Activated CD4-positive, alpha-beta T cell treated with anti-CD3 and anti-CD28 coated beads, Interleukin-2, amount 50 U/mL, for 48 hours (primary cell): ENCODE measurements around the gene TARDBP.
"Not testable (repeated sequence)": the region's sequence is repeated elsewhere in the genome, so short reads cannot be mapped to it uniquely, and the experiment has no call there.

Experiments
- DNase-seq, 2 experiments: peaks; one replicate each; pipeline ENCODE4 v3.0.0-alpha.2; 2020

TARDBP gene

DNA sequence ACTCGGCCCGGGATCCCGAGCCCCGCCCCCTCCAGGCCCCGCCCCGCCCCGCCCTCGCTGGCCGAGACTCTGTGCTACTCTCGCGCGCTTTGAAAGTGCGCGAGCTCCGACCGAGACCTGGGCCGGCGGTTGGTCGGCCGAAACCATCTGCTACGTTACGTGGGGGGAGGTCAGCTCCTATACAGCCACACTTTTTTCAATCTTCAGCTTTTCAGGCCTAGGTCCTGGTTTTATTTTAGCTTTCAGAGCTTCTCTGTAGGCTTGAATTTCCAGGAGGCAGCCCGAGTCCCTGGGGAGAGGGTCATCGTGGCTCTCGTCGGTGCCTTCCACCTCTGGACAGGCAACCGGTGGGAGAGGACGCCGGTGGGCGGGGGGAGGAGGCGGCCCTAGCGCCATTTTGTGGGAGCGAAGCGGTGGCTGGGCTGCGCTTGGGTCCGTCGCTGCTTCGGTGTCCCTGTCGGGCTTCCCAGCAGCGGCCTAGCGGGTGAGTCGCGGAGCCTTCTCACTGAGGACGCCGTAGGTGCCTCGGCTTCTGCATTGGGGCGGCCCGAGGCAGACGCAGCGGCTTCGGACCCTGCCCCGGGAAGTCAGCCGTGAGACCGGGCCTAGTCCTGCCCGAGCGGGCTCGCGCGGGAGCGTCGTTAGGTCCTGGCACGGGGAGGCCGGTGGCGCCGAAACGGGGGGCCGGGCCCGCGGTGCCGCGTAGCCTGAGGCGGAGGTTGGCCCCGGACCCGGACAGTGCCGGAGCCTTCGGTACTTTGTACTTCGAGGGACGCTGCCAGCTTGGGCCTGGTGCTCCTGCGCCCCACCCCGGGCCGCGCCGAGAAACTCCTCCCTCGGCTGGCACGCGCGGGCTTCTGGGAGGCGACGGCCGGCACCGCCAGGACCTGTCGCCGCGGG, at the start of gene TARDBP:
Gene TARDBP, plus strand, starts transcription at position 395 of the 900 bp plus-strand sequence. CDS start 1,074 bp downstream, outside the sequence.
- DNase-seq, result peak; percentile 92

GRCh38 chr1:10965546-10966226, 46.8 kb upstream of the TARDBP start:
- DNase-seq, result peak in 1 of 2 experiments; percentile 24

DNA sequence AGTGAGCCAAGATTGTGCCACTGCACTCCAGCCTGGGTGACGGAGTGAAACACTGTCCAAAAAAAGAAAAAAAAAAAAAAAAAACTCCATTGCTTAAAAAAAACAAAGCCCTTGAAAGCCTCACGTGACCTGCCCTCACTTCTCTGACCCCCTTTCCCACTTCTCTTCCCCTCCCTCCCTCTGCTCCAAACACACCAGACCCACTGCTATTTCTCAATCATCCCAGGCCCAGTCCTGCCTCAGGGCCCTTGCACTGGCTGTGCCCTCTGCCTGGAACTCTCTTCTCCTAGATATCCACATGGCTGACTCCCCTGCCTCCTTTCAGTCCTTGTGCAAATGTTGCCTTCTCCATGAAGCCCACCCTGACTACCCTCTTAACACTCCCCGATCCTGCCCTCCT, 45.4 kb upstream of the TARDBP start:
- no peak for DNase-seq

DNA sequence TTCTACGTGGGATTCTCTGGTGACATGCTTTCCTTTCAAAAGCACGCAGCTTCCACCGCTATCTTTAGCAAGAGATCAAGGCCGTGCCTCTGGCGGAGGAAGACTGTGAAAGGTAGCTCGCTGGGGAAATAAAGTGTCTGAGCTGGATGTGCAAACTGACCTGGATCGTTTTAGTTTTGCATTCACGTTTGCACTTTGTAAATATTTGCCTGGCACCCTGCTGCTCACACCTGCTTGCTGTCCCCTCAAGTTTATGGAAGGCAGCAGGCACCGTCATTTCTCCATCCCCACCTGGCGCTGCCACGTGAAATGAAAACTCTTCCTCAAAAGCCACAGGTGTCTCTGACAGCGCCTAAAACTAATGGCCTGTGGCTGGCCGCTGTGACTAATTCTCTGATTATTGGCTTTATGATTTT, 44.0 kb upstream of the TARDBP start:
- DNase-seq, result no peak

DNA sequence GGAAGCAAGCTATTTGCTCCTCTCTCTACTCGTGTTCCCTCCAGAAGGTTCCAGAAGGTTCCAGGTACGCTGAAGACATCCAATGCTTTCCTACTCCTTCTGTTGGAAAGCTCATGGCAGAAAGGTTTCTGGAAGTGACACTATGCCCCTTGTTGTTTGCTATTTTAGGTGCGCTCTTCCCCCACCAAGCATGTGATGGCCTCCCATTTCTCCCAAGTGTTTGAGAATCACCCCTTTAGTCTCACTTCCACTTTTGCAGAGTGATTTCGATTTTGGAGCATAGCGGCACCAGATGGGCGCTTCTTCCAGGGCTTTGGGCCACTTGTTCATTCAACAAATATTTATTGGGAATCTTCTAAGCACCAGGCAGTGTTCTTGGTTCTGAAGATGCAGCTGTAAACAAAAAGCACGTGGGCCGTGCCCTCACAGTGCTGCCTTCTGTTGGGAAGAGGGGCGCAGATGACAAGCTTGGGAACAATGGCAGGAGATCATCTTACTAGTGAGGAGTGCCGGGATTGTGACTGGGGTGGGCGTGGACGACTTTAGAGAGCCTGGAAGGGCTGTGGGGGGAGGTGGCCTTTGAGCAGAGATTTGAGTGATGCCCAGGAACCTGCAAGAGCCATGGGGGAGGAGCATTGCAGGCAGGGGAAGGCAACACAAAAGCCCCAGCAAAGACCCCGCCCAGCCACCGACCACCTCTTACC, 43.0 kb upstream of the TARDBP start:
- no peak for DNase-seq

DNA sequence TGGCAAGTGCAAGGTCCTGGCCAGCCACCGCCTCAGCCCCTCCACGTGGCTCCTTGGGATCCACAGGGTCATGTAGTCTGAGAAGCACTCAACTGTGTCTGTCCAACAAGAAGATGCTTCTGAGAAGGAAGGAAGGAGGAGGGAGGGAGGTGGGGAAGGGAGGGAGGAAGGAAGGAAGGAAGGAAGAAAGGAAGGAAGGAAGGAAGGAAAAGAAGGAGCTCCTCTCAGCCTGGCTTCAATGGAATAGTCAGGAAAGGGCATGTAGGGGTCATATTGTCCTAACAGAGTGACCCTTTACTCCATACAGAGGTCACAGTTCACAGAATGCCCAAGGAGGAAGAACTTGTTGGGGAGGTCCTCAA, 42.5 kb upstream of the TARDBP start:
- no peak for DNase-seq

DNA sequence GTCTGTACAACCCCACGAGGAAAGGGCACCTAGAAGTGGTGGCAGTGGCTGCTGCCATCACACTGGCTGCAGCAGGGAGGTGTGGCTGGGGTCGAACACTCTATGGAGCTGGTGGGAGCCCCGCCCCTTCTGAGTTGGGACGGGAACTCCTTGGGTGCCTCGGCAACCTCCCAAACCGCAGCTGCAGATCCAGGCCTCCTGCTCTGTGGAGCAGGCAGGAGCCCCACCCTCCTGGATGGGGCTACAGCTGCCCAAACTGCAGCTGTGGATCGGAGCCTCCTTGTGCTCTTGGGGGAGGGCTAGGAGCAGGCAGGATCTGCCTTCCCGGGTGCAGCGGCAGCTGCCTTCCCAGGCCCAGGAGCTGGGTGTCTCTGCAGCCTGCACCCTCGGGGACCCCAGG, 38.9 kb upstream of the TARDBP start:
- no peak for DNase-seq

GRCh38 chr1:10973956-10974881, 38.2 kb upstream of the TARDBP start:
- DNase-seq, result no peak

GRCh38 chr1:10975567-10976326, 36.7 kb upstream of the TARDBP start:
- no peak for DNase-seq

- no peak for DNase-seq
These were observed 33.7 kb upstream of the TARDBP start for GRCh38 chr1:10978719-10979118.

DNA sequence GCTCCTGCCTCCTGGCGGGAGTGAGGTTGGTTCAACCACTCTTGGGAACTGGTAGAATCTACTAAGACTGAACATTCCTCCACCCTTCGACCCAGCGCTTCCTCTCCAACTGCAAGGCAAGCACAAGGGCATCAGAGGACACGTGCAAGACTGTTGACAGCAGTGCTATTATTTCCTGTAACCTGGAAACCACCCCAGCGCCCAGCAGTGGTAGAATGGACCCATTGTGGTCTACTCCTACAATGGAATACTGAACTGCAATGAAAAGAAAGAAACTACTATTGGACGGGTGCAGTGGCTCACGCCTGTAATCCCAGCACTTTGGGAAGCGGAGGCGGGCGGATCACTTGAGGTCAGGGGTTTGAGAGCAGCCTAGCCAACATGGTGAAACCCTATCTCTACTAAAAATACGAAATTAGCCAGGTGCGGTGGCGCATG, 33.0 kb upstream of the TARDBP start:
- DNase-seq, result no peak

DNA sequence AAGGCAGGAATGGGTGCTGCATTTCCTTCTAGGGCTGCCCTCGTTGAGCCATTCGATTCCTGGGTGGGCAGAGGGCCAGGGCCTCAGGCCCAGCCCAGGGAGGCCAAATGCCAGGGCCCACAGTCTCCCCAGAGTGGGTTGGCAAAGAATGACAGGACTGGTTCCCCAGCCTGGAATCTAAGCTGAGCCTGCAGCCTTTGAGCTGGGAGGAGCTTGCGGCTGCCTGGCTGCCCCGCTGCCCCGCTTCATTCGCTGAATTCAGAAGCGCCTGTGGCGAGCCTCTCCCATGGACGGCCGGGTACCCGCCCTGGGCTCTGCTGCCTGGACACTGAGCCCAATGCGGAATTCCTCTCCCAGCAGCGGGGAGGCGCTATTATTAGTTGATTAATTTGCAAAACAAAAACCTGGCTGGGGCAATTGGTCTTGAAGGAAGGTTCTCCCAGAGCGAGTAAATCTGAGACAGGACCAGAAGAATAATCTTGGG, 32.3 kb upstream of the TARDBP start:
- no peak for DNase-seq

DNA sequence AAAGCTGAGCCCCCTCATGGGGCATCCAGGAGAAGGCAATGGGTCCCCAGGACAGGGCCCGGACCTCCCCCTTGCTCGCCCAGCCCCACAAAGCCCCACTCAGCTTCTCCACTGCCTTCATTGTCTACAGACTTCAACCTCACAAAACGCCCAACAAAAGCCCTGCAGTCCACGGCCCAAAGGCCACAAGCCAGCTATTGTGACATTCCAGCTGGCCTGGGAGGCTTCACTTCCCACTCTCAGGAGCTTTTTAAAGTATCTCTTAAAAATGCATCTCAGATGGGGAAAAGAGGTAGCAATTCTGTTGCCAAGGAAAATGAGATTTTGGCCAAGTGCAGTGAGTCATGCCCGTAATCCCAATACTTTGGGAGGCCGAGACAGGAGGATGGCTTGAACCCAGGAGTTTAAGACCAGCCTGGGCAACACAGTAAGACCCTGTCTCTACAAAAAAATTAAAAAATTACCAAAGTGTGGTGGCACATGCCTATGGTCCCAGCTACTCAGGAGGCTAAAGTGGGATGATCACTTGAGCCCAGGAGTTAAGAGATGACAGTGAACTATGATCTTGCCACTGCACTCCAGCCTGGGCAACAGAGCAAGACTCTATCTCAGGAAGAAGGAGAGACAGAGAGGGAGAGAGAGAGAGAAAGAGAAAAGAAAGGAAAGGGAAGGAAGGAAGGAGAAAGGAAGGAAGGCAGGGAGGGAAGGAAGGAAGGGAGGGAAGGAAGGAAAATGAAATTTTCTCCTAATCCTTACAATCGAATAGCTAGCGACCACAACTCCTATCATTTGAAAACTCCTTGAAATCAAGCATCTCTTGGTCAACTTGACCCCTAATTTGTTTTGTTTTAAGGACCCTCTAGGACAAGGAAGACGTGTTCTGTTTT, 31.4 kb upstream of the TARDBP start:
- no peak for DNase-seq

DNA sequence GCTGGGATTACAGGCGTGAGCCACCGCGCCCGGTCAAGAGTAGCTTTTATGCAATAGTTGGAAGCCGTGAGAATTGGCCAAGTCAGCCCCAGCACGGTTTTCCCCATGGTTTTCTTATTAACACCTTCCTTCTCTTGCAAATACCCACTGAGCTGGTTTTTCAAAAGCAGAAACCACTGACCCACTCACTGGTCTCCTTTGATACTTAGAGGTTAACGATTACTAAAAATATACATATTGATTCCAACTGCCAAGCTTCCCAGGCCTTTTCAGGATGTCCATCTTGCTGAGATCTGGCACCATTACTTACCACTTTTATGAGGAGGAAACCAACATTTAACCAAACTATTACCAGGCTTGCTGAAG, 25.9 kb upstream of the TARDBP start:
- DNase-seq, result no peak

GRCh38 chr1:10987840-10988417, 24.5 kb upstream of the TARDBP start:
- DNase-seq, result no peak

DNA sequence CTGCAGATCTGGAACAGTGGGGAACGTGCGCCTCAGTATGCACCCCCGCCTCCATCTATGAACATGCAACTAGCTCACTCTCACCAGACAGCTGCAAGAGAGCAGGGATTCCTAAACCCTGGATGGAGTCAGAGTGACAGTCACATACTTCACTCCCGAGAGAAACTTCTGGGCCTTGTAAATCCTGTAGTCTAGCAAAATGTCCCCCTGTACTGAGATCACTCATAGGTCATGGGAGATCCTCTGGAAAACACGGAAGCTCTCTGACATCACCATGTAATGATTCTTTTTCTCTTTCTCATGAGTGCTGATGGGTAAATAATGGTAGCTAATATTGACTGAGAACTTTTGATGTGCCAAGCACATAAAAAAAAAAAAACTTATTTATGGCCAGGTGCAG, 23.4 kb upstream of the TARDBP start:
- no peak for DNase-seq

DNA sequence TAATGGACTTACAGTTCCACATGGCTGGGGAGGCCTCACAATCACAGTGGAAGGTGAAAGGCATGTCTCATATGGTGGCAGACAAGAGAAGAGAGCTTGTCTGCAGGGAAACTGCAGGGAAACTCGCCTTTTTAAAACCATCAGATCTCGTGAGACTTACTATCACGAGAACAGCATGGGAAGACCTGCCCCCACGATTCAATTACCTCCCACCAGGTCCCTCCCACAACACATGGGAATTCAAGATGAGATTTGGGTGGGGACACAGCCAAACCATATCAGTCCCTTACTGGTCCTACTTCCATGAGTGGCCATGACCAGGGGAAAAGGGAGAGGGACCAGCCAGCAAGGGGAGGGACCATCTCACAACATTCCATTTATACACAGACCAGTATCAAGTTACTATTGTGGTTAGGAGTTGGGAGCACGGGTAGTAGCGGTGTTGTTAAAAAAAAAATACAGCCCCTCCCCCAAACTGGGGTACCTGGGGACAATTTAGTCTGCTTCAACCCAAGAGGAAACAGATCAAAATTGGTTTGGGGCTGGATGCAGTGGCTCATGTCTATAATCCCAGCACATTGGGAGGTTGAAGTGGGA, 22.4 kb upstream of the TARDBP start:
- DNase-seq, result not testable (repeated sequence)

DNA sequence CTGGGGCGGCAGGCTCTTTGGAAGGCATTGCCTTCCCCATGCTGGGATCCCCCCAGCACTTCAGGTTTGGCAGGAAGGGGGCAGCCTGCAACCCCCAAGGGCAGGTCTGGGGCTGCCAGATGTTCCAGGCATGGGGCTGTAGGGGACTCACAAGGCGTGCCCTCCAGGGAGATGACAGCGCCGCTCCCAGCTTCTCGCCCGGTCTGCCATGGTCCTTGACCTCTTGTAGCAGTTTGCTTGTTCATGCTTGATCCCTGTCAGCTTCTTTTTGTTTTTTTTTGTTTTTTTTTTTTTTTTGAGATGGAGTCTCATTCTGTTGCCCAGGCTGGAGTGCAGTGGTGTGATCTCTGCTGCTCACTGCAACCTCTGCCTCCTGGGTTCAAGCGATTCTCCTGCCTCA, 21.6 kb upstream of the TARDBP start:
- no peak for DNase-seq

GRCh38 chr1:10992004-10992403, 20.4 kb upstream of the TARDBP start:
- DNase-seq, result not testable (repeated sequence)

DNA sequence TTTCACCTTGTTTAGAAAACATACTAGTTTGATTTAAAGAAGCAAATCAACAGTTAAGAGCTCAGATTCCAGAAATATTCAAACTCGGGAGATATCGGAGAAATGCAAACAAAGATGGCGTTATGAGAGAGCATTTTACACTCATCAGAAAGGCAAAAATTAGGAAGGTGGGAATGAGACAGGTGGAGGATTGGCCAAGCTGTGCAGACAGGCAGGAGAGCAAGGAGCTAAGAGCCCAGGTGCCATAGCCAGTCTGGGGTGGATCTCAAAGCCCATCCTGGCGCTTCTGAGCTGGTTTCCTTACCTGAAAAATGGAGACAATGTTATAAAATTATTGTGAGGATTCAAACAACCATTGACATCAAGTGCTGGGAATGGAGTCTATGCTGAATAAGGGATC, 19.6 kb upstream of the TARDBP start:
- DNase-seq, result no peak
